ENCODE data around the gene PCA3. TPM values are rescaled to one million over a fixed set of nuclear protein-coding genes. Genes with fewer than 3 reads are reported as not detected.

PCA3 gene
- total RNA-seq, 1 experiment from 2014 or later: not detected

DNA sequence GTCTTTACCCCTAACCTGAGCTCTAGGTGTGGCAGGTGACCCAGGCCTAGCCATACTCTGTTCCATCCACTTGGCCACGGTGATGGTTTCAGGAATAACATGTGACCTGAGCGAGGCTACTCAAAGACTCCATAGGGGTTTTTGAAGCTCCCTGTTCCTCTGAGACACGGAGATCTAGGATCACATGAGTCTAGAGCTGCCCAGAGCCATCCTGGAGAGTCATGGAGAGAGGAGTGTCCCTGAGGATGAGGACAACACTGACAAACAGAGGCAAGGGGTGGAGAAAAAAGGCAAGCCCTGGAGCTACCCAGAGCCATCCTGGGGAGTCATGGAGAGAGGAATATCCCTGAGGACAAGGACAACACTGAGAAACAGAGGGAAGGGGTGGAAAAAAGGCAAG, 29.5 kb upstream of the PCA3 start:
- Histone ChIP-seq H3K27me3 (ENCODE audit: insufficient read depth, low read length) (peaks cover 16% of the 10 kb centered on the region; the same call in 1 of the 2 replicates), H3K36me3 (ENCODE audit: control insufficient read depth in 1 of 2, insufficient read depth in 2 of 2, low read length in 2 of 2) (no peaks in the 10 kb centered on the region), H3K79me2 (ENCODE audit: insufficient read depth, low read length) (no peaks in the 10 kb centered on the region), H3K27ac (ENCODE audit: low read depth, low read length) (no peak overlapping the region), H3K4me2 (ENCODE audit: low read length) (no peak overlapping the region), H4K20me1 (ENCODE audit: insufficient read depth) (no peaks in the 10 kb centered on the region), H3K4me1 (ENCODE audit: control insufficient read depth in 1 of 2, insufficient read depth in 2 of 2, low read length in 2 of 2) (no peaks in the 10 kb centered on the region), H3K9me2 (ENCODE audit: insufficient read depth) (no peaks in the 10 kb centered on the region), H3K9me3 (ENCODE audit: control insufficient read depth in 1 of 2, insufficient read depth in 1 of 2, low read depth in 1 of 2, low read length in 2 of 2) (no peaks in the 10 kb centered on the region), H3K9ac (ENCODE audit: low read length) (no peak overlapping the region), H3K4me3 (replicated peaks in 1 of 2; ENCODE audit: low read depth in 1 of 2, low read length in 2 of 2) (no peak overlapping the region), H2AFZ (ENCODE audit: low read depth, low read length, poor library complexity, severe bottlenecking) (no peak overlapping the region)
- no peak for DNase-seq (ENCODE audit: low read depth, low spot score)
- RAD21 ChIA-PET (ENCODE audit: low non-redundant PET in 1 of 2, low total read pairs in 2 of 2, uncharacterized antibody in 2 of 2, unreplicated experiment in 2 of 2): no interaction called here
- POLR2A ChIA-PET: no interaction called here
- CTCF ChIA-PET: no interaction called here
- intact Hi-C loops (cut with micrococcal nuclease): no loop called here
- ATAC-seq: no peak
- TF ChIP-seq, protein P1, sequence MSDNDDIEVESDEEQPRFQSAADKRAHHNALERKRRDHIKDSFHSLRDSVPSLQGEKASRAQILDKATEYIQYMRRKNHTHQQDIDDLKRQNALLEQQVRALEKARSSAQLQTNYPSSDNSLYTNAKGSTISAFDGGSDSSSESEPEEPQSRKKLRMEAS (IDR thresholded peaks at IDR 0.05): no peak
- no peak for TF ChIP-seq ZFX (IDR thresholded peaks at IDR 0.05)
- no peak for TF ChIP-seq EZH2phosphoT487 (IDR thresholded peaks at IDR 0.05; ENCODE audit: borderline replicate concordance)
- TF ChIP-seq YY1 (IDR thresholded peaks at IDR 0.05; ENCODE audit: extremely low read depth, insufficient replicate concordance, low read depth, low read length): no peak
- TF ChIP-seq, protein P2, sequence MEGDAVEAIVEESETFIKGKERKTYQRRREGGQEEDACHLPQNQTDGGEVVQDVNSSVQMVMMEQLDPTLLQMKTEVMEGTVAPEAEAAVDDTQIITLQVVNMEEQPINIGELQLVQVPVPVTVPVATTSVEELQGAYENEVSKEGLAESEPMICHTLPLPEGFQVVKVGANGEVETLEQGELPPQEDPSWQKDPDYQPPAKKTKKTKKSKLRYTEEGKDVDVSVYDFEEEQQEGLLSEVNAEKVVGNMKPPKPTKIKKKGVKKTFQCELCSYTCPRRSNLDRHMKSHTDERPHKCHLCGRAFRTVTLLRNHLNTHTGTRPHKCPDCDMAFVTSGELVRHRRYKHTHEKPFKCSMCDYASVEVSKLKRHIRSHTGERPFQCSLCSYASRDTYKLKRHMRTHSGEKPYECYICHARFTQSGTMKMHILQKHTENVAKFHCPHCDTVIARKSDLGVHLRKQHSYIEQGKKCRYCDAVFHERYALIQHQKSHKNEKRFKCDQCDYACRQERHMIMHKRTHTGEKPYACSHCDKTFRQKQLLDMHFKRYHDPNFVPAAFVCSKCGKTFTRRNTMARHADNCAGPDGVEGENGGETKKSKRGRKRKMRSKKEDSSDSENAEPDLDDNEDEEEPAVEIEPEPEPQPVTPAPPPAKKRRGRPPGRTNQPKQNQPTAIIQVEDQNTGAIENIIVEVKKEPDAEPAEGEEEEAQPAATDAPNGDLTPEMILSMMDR (IDR thresholded peaks at IDR 0.05 in 2 of 3, conservative IDR thresholded peaks at IDR 0.05 in 1 of 3; ENCODE audit: borderline replicate concordance in 1 of 3, insufficient read depth in 1 of 3, low read depth in 2 of 3, low read length in 2 of 3): no peak
- no peak for TF ChIP-seq SIN3A (IDR thresholded peaks at IDR 0.05; ENCODE audit: low read depth)
- no peak for TF ChIP-seq CEBPB (IDR thresholded peaks at IDR 0.05; ENCODE audit: low read depth)
- TF ChIP-seq, protein P3, sequence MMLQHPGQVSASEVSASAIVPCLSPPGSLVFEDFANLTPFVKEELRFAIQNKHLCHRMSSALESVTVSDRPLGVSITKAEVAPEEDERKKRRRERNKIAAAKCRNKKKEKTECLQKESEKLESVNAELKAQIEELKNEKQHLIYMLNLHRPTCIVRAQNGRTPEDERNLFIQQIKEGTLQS (IDR thresholded peaks at IDR 0.05): no peak
- TF ChIP-seq JUND (IDR thresholded peaks at IDR 0.05): no peak
- TF ChIP-seq SP1 (IDR thresholded peaks at IDR 0.05; ENCODE audit: low read depth): no peak
- no peak for TF ChIP-seq ZNF274 (IDR thresholded peaks at IDR 0.05; ENCODE audit: low read depth, low read length)
- no peak for TF ChIP-seq EGR1 (IDR thresholded peaks at IDR 0.05; ENCODE audit: low read depth)
- no peak for TF ChIP-seq FOSL1 (IDR thresholded peaks at IDR 0.05; ENCODE audit: low read depth)
- no peak for TF ChIP-seq ELF1 (IDR thresholded peaks at IDR 0.05; ENCODE audit: borderline replicate concordance, low read depth)
- TF ChIP-seq, protein P4, sequence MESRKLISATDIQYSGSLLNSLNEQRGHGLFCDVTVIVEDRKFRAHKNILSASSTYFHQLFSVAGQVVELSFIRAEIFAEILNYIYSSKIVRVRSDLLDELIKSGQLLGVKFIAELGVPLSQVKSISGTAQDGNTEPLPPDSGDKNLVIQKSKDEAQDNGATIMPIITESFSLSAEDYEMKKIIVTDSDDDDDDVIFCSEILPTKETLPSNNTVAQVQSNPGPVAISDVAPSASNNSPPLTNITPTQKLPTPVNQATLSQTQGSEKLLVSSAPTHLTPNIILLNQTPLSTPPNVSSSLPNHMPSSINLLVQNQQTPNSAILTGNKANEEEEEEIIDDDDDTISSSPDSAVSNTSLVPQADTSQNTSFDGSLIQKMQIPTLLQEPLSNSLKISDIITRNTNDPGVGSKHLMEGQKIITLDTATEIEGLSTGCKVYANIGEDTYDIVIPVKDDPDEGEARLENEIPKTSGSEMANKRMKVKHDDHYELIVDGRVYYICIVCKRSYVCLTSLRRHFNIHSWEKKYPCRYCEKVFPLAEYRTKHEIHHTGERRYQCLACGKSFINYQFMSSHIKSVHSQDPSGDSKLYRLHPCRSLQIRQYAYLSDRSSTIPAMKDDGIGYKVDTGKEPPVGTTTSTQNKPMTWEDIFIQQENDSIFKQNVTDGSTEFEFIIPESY (IDR thresholded peaks at IDR 0.05; ENCODE audit: extremely low read depth, insufficient replicate concordance, low read length): no peak
- no peak for TF ChIP-seq TCF7L2 (IDR thresholded peaks at IDR 0.05; ENCODE audit: borderline replicate concordance, extremely low read depth, insufficient read depth, insufficient read length)
- no peak for TF ChIP-seq SRF (IDR thresholded peaks at IDR 0.05; ENCODE audit: low read depth)
- TF ChIP-seq POLR2A (IDR thresholded peaks at IDR 0.05; ENCODE audit: borderline replicate concordance, extremely low read depth, insufficient read depth, insufficient read length): no peak
- no TSS peak for BruUV-seq (replicated peaks)
